Colon (tissue), 2 donors: Measurements from ENCODE around the gene ZNF385C.

Experiments used
- FAIRE-seq: peaks from 2 replicates; lab custom pipeline; 2012; peaks lifted over from hg19 to GRCh38; lab: Jason Lieb, UNC
- donor health status: control.
- donor health status: control.

Gene ZNF385C

GRCh38 chr17:42077755-42078154 is 20.5 kb downstream of the ZNF385C start:
- FAIRE-seq: no peak

- FAIRE-seq: no peak
These were observed 21.3 kb downstream of the ZNF385C start for GRCh38 chr17:42076797-42077559.

- no peak for FAIRE-seq
These were observed 22.5 kb downstream of the ZNF385C start for GRCh38 chr17:42075789-42076188.

GRCh38 chr17:42072323-42073187 is 25.7 kb downstream of the ZNF385C start:
- FAIRE-seq: no peak

- FAIRE-seq: no peak
These were observed 26.5 kb downstream of the ZNF385C start for GRCh38 chr17:42071810-42072209.

GRCh38 chr17:42068979-42069378 is 29.3 kb downstream of the ZNF385C start:
- no peak for FAIRE-seq

GRCh38 chr17:42067371-42068091 is 30.7 kb downstream of the ZNF385C start:
- no peak for FAIRE-seq

- FAIRE-seq: no peak
These were observed 33.1 kb downstream of the ZNF385C start for GRCh38 chr17:42065201-42065600.

GRCh38 chr17:42062681-42063080 is 35.6 kb downstream of the ZNF385C start:
- no peak for FAIRE-seq

- no peak for FAIRE-seq
These were observed 36.4 kb downstream of the ZNF385C start for GRCh38 chr17:42061646-42062487.

- FAIRE-seq: no peak
These were observed 38.0 kb downstream of the ZNF385C start for GRCh38 chr17:42060231-42060630.

GRCh38 chr17:42059815-42060214 is 38.5 kb downstream of the ZNF385C start:
- FAIRE-seq: no peak

GRCh38 chr17:42058063-42058462 is 40.2 kb downstream of the ZNF385C start:
- FAIRE-seq: no peak

GRCh38 chr17:42056635-42057034 is 41.6 kb downstream of the ZNF385C start:
- FAIRE-seq: no peak

GRCh38 chr17:42055496-42055895 is 42.8 kb downstream of the ZNF385C start:
- no peak for FAIRE-seq

GRCh38 chr17:42055027-42055426 is 43.2 kb downstream of the ZNF385C start:
- FAIRE-seq: no peak

- no peak for FAIRE-seq
These were observed 44.4 kb downstream of the ZNF385C start for GRCh38 chr17:42053731-42054500.

GRCh38 chr17:42052346-42052877 is 45.9 kb downstream of the ZNF385C start:
- no peak for FAIRE-seq

- no peak for FAIRE-seq
These were observed 46.6 kb downstream of the ZNF385C start for GRCh38 chr17:42051645-42052044.

GRCh38 chr17:42051013-42051400 is 47.3 kb downstream of the ZNF385C start:
- no peak for FAIRE-seq
